ENCODE data around the gene ANKMY1. TPM values are rescaled to one million over a fixed set of nuclear protein-coding genes. Genes with fewer than 3 reads are reported as not detected.

Gene ANKMY1
- total RNA-seq, 1 experiment from 2014 or later: 6.0 TPM

- no peak for DNase-seq (ENCODE audit: low read depth)
These were observed 106.6 kb downstream of the ANKMY1 start for GRCh38 chr2:240451108-240451611.

GRCh38 chr2:240450532-240451107 is 107.2 kb downstream of the ANKMY1 start:
- no peak for DNase-seq (ENCODE audit: low read depth)

GRCh38 chr2:240449764-240450531 is 107.8 kb downstream of the ANKMY1 start:
- DNase-seq (ENCODE audit: low read depth): no peak

- DNase-seq (ENCODE audit: low read depth): no peak
These were observed 109.2 kb downstream of the ANKMY1 start for GRCh38 chr2:240448387-240449274.

- no peak for DNase-seq (ENCODE audit: low read depth)
These were observed 109.9 kb downstream of the ANKMY1 start for GRCh38 chr2:240447934-240448333.

- DNase-seq (ENCODE audit: low read depth): no peak
These were observed 110.5 kb downstream of the ANKMY1 start for GRCh38 chr2:240447331-240447730.

GRCh38 chr2:240446664-240447175 is 111.1 kb downstream of the ANKMY1 start:
- DNase-seq (ENCODE audit: low read depth): no peak

GRCh38 chr2:240445961-240446663 is 111.7 kb downstream of the ANKMY1 start:
- no peak for DNase-seq (ENCODE audit: low read depth)

- DNase-seq (ENCODE audit: low read depth): no peak
These were observed 113.3 kb downstream of the ANKMY1 start for GRCh38 chr2:240444464-240444863.

- DNase-seq (ENCODE audit: low read depth): no peak
These were observed 113.9 kb downstream of the ANKMY1 start for GRCh38 chr2:240443891-240444301.

GRCh38 chr2:240442891-240443715 is 114.7 kb downstream of the ANKMY1 start:
- DNase-seq (ENCODE audit: low read depth): no peak

- DNase-seq (ENCODE audit: low read depth): no peak
These were observed 115.8 kb downstream of the ANKMY1 start for GRCh38 chr2:240441993-240442411.

GRCh38 chr2:240441326-240441992 is 116.3 kb downstream of the ANKMY1 start:
- no peak for DNase-seq (ENCODE audit: low read depth)

GRCh38 chr2:240440704-240441320 is 117.0 kb downstream of the ANKMY1 start:
- no peak for DNase-seq (ENCODE audit: low read depth)

- DNase-seq (ENCODE audit: low read depth): no peak
These were observed 117.5 kb downstream of the ANKMY1 start for GRCh38 chr2:240440251-240440650.

GRCh38 chr2:240439698-240440151 is 118.1 kb downstream of the ANKMY1 start:
- DNase-seq (ENCODE audit: low read depth): no peak

GRCh38 chr2:240438810-240439697 is 118.7 kb downstream of the ANKMY1 start:
- no peak for DNase-seq (ENCODE audit: low read depth)
